Effector memory CD8-positive, alpha-beta T cell (primary cell): Measurements from ENCODE around the gene ACOX3.

Source experiments
- ATAC-seq: fragments of 150-1000 bp; cut with Tn5 transposase; replicated peaks from 2 replicates; pipeline ENCODE4 v1.10.0; 2021; ENCODE audit warnings: mild to moderate bottlenecking, moderate library complexity
- DNase-seq, 3 experiments: peaks; one replicate each; pipeline ENCODE4 v3.0.0; 2021
- H3K27ac Mint-ChIP-seq, 2 donors: one replicate each; pipeline ENCODE4 v1.8.0; 2022; ENCODE audit warnings: mild to moderate bottlenecking in 2 of 2, mixed read lengths in 2 of 2, moderate library complexity in 2 of 2
- H3K27me3 Mint-ChIP-seq, 2 donors: one replicate each; pipeline ENCODE4 v1.8.0; 2022; ENCODE audit warnings: mixed read lengths in 2 of 2
- H3K36me3 Mint-ChIP-seq: one replicate; pipeline ENCODE4 v1.8.0; 2022; ENCODE audit warnings: mild to moderate bottlenecking, moderate library complexity, mixed read lengths; ENCODE audit not compliant: insufficient read depth
- H3K4me1 Mint-ChIP-seq, 2 donors: one replicate each; pipeline ENCODE4 v1.8.0; 2022; ENCODE audit warnings: low read depth in 2 of 2, mixed read lengths in 2 of 2
- H3K4me3 Mint-ChIP-seq, 2 donors: one replicate each; pipeline ENCODE4 v1.8.0; 2022; ENCODE audit warnings: mild to moderate bottlenecking in 2 of 2, mixed read lengths in 2 of 2, moderate library complexity in 2 of 2
- H3K9me3 Mint-ChIP-seq, 2 donors: one replicate each; pipeline ENCODE4 v1.8.0; 2022; ENCODE audit warnings: mixed read lengths in 2 of 2

The ACOX3 gene

GRCh38 chr4:8316911-8317351, 123.6 kb downstream of the ACOX3 start:
- DNase-seq (no peak), ATAC-seq (no peak)
- H3K36me3 Mint-ChIP-seq: no peaks in the 10 kb centered on the region
- H3K9me3 Mint-ChIP-seq: no peaks in the 10 kb centered on the region
- H3K4me3 Mint-ChIP-seq: no peak overlapping the region
- H3K4me1 Mint-ChIP-seq: no peaks in the 10 kb centered on the region
- H3K27ac Mint-ChIP-seq: no peak overlapping the region
- H3K27me3 Mint-ChIP-seq: peaks cover 16 to 25% of the 10 kb centered on the region in 2 donors
